Activated gamma-delta T cell (primary cell): ENCODE results near the gene SIRPG.
"Not testable (repeated sequence)": the region's sequence is repeated elsewhere in the genome, so short reads cannot be mapped to it uniquely, and the experiment has no call there.

Source experiments
- DNase-seq: peaks from one replicate; lab custom pipeline; 2025; lab: John Stamatoyannopoulos, UW

SIRPG gene

DNA sequence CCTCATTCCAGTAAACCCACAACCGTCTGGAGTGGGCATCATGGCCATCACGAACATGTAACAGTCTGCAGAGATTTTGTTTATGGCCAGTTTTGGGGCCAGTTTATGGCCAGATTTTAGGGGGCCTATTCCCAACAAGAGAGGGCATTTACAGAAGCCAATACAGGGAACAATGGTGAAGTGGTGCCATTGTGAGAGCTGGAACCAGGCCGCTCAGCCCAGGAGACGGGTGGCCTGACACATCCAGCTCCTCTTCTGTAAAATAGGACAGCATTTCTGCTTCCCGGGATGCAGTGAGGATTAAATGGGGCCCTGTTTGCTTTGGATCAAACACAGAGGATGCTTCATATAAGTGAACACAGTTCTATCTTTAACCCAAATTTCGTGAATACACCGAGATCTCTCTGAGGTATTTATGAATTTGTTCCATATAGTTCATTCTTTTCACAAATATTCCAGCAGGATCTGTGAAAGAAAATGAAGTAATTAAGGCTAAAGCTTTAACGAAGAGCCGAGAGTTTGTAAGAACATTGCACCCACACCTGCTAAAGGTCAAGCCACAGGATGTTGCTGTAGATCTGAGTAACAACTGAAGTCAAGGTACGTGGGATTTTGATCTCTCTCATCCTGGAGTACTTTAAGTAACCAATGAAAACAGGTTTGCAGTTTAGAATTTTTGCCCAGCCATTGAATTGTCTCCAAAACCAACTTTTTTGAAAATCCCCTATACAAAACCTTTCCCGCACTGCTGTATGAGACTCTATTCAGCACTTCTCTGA is 14.5 kb upstream of the SIRPG start:
- DNase-seq, result no peak

DNA sequence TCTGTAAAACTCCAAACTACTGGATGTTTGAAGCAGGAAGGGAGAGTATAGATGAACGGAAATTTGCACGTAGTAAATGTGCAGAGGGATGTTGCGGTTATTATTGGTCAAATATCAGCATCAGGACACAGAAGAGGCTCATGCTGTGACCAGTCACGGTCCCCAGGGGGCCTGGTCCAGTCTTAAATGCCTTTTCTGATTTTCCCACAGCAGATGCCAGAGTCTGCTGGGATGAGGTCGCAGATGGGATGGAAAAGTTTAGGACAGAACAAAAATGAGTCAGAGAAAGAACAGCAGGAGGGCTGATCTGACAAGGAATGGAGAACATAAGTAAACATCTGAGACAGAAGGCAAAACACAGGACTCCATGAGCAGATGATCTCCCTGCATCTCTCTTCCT is 11.7 kb upstream of the SIRPG start:
- no peak for DNase-seq

DNA sequence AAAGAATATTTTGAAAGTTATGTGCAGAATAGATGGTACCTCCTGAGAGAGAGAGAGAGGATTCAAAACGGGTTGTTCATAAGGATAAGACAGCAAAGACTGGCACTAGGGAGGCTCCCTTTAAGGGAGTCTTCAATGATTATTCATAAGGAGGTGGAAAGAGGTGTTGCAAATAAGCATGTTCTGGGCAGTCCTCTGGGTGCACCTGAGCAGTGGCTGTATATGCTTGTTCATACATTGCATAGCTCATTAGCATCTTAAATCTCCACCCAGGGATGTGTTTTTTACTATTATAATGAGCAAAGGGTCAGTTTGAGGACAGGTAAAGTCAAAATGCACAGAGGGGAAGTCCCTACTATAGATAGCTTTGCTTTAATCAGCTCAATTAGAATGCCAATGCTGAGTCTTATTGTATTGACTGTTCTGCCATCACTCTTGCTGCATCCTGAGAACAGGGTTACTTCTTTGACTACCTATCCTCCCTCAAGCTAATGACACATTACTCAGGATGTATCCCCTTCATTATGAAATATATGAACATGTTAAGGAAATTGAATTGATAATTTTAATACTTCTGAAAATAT is 10.0 kb upstream of the SIRPG start:
- no peak for DNase-seq

DNA sequence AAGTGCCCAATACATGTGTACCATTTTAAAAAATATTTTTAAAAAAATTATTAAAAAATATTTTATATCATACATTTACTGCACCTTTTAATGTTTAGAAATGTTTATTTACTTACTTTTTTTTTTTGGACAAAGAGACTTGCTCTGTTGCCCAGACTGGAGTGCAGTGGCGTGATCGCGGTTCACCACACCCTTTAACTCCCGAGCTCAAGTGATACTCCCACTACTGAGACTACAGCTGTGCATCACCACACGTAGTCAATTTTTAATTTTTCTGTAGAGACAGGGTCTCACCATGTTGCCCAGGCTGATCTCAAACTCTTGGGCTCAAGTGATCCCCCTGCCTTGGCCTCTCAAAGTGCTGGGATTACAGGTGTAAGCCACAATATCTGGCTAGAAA is 9.2 kb upstream of the SIRPG start:
- no peak for DNase-seq

DNA sequence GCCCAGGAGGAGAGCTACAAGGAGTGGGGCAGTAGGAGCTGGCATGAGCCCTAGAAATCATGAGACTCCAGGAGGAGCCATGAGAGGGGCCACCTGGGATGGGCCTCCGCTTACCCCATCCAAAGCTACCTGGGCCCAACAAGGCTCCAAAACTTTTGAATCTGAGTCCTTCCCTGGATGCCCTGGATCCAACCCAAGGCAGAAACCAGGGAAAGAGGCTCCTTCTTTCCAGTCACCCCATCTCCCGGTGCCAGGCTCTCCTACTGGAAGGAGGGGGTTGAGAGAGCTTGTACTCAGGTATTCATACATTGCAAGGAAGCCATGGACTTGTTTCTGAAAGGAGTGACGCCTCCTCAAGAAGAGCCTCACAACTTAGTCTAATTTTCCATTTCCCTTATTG is 7.8 kb upstream of the SIRPG start:
- no peak for DNase-seq

DNA sequence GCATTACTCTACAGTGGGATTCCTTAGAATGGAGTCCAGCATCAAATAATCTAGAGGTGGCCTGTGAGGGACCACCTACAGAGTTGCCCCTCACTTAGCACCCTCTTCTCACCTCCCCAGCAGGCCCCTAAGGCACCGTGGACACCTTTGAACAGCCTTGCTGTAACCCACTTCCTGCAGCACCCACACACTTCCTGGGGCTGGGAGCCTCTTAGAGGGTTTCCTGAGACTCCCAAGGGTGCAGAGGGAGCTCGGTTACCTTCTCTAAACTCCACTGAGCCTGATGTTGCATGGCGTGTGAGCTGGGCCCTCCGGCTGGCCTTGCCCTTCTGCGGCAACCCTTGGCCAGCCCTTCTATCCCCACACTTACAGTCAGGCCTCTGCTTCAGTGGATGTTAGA is 7.3 kb upstream of the SIRPG start:
- no peak for DNase-seq

DNA sequence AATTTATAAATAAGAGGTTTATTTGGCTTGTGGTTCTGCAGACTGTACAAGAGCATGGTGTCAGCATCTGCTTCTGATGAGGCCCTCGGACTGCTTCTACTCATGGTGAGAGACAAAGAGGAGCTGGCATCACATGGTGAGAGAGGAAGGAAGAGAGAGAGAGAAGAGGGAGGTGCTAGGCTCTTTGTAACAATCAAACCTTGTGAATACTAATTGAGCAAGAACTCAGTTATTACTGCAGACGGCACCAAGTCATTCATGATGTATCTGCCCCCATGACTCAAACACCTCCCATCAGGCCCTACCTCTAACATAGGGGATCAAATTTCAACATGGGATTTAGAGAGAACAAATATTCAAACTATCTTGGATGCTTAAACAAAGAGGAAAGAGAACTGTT is 6.3 kb upstream of the SIRPG start:
- DNase-seq, result no peak

DNA sequence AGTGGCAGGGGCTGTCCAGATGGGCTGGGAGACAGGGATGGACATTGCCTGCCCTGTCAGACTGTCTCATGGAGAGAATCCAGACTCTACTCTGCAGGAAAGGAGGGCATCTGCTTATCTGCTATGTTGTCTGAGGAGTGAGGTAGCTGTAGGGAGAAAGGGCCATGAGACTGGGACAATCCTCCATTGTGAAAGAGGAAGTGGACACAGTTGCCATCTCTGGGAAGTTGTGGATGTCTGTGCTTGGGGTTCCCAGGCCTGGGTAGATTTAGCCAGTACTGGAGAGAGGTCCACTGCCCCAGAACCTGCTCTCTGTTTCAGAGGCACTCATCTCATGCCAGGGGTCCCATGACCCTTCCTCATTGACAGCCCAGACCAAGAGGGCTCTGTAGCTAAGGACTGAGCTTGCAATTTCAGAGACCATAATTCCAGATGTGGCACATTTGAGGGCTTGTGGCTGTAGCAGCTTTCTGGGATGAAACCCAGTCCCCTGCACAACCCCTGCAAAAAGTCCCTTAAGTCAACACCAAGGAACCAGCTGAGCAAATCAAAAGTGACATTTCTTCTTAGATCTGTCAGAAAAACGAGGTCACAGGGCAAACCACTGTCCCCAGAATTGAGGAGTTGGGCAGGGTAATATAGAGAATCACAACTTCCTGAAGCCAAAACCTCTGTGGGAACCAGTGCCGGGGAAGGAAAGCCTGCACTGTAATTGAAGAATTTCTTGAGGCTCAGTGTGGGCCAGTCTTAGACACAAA is 4.1 kb upstream of the SIRPG start:
- no peak for DNase-seq

DNA sequence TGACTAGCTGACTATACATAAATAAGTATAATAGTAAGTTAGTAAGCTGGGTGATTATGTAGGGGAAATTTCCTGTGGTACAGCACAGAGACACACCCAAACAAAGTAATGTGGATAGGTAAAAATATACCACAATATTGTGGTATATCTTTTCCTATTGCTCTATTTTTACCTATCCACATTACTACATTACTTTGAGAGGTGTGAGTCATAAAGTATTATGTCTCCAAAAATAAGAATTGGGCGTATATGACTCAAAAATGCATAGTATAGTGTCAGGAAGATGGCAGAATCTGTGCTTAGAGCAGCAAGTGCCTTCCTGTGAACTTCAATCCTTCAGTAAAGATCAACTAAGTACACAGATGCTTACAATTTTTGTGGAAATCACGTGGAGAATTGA is 2.7 kb upstream of the SIRPG start:
- no peak for DNase-seq

DNA sequence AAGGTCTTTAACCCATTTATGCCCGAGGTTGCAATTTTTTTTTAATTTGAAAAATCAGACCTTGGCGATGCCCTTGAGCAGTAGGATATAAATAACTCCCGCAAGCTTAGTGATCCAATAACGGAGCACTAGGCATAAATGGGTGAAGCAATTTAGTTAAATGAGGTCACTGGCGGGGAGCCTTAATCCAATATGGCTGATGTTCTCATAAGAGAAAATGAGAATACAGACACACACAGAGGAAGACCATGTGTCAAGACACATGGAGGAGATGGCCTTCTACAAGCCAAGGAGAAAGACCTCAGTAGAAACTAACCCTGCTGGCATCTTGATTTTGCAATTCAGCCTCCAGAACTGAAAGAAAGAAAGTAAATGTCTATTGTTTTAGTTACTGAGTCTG is 735 bp downstream of the SIRPG start:
- DNase-seq, result no peak

DNA sequence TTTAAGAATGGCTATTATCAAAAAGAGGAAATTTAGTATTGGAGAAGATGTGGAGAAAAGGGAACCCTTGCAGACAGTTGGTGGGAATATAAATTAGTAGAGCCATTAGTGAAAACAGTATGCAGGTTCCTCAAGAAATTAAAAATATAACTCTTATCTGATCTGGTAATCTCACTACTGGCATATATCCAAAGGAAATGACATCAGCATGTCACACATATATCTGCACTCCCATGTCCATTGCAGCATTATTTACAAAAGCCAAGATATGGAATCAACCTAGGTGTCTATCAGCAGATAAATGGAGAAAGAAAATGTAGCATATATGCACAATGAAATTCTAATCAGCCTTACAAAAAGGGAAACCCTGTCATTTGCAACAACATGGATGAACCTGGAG is 2.6 kb downstream of the SIRPG start:
- no peak for DNase-seq

DNA sequence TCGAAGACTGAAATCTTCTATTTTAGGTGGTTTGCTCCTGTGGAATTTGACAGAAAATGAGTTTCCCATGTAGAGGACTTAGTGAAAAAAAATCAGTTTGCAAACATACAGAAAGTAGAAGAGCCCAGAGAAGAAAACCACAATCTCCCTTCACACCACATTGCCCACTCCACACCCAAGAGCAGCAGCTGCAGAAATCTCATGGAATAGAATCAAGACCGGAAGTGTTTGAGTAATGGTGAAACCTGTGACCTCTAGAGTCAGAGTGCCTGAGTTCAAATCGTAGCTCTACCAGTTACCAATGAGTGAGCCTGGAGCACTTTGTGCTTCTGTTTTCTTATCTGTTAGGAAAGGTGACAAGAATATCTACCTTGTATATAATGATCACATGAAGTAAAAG is 4.6 kb downstream of the SIRPG start:
- DNase-seq, result no peak

DNA sequence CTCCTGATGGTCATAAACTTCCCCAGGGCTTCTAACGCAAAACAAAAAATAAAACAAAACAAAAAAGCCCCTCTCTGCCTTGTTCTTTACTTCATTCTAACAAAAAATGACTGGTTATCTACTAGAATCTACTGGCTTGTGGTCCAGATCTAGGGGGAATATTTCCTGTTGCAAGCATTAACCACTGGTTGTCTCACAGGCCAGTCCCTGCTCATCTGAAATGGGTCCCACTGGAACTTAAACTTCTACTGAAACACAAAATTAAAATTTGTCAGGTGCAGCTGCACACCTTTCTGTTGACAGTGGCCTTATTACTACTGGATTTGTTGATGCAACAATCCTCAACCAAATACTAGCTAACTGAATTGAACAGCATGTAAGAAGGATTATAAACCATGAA is 5.5 kb downstream of the SIRPG start:
- no peak for DNase-seq

DNA sequence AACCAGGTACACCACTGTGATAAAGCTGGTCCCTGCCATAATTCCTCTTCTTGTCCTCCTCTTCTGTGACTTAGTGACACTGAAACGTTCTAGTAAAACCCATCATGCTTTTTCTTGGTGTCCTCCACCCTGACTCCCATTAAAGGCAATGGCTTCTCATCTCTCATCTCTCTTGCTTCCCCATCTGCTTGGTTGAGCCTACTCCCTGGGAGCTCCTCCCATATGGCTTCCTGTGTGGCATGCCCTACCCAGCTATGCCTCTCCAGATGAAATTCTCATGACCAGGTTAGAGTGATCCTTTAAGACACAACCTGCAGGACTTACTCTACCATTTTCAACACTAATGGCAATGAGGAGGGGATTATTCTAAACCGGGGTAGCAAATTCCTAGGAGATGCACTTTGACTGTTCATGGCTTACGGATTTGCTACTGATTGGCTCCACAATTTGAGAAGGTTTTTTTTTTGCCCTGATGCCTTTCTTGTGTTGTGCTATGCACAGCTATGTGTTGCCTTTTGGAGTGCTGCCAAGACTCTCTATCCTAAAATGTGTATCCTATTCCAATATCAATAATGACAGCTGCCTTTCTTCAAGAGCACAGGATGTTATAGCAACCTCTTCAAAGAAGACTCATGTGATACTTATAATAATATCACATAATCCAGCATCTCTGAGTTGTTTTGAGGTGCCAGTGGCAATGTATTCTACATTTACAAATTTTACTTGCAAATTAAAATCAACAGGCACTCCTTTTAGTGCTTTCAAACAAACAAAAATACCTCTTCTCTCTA is 6.1 kb downstream of the SIRPG start:
- no peak for DNase-seq

DNA sequence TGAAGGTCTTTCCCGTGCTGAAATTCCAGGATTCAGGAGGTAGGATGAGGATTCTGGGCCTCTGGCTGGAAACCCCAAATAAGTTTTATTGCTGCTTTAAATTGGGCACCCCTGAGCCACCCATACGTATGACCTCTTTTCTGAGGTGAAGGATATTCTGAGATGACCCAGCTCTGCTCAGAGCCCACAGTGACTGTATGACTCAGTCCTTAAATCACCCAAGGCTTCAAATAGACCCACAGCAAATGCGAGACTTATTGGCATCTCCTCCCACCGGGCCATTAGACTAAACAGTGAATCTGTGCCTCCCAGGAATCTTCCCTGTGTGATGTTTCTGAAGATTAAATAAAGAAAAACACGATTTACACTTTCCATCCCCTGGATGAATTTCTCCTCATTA is 9.5 kb downstream of the SIRPG start:
- no peak for DNase-seq

DNA sequence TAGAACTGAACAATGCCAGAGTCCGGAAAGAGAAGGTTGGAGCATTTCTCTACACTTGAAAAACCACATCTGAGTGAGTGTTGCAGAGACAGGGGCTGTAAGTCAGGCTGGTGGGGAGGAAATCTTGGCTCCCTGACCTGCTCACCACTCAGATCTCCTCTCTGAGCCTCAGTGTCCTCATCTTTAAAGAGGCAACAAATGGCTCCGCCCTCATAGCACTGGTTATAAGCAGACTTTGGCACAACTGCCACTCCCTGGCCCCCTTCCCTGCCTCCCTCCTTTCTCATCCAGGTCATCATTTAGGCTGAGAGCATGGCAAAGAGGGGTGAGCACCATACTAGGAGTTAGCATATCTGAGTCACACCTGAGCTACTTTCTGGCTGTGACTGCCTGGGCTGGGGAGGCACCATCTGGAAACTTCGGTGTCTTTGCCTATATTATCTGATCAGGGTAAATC is 10.6 kb downstream of the SIRPG start:
- DNase-seq, result no peak

DNA sequence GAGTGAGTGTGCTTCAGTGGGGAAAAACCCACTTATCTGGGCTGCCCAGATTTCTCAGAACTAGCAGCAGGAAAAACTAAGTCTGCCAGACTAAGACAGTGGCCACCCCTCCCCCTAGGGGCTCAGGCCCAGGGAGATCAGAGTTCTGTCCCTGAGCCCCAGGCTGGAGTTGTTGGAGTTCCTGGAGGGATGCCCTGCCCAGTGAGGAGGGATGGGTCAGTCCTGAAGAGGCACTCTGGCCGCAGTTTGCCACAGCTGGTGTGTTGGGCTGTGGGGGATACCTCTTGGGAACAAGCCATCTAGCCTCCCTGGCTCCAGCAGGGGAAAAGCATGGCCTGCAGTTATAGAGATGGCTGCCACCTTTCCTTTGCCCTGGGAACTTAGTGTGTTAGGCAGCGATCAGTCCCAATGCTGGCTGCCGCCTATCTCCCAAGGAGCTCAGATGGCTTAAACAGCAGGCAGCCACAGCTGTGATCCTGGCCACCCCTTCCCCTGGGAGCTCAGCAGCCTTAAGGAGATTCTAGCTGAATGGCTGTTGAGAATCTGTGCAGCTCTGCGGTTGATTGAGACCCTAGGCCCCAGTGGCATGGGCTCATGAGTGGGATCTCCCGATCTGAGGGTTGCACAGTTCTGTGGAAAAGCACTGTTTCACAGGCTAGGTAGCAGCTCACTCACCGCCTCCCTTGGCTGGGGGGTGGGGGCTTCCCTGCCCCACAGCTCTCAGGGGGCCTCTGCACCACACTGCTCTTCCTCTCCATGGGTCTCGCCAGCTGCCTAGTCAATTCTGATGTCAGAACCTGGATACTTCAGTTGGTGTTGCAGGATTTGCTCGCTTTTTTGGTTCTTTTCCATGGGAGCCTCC is 13.2 kb downstream of the SIRPG start:
- DNase-seq, result no peak

DNA sequence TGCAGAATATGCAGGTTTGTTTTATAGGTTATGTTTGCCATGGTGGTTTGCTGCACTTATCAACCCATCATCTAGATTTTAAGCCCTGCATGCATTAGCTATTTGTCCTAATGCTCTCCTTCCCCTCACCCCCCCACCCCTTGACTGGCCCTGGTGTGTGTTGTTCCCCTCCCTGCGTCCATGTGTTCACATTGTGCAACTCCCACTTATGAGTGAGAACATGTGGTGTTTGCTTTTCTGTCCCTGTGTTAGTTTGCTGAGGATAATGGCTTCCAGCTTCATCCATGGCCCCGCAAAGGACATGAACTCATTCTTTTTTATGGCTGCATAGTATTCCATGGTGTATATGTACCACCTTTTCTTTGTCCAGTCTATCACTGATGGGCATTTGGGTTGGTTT is 18.9 kb downstream of the SIRPG start:
- DNase-seq, result not testable (repeated sequence)

DNA sequence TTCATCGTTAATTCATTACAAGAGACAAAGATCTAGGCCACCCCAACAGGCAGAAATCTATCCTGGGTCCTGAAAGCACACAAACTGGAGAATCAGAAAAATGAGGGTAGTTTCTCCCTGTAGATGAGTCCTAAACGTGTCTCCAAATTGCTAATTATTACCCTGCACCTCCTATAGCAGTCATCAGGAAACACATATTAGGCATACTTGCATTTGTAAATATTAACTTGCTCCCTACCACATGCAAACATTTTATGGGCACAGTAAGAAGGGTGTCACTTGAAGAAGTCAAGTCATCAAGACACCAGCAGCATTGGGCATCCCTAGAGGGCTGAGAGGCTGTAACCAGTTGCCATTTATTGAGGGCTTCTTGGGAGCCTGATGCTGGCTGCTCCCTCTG is 19.8 kb downstream of the SIRPG start:
- DNase-seq, result no peak

DNA sequence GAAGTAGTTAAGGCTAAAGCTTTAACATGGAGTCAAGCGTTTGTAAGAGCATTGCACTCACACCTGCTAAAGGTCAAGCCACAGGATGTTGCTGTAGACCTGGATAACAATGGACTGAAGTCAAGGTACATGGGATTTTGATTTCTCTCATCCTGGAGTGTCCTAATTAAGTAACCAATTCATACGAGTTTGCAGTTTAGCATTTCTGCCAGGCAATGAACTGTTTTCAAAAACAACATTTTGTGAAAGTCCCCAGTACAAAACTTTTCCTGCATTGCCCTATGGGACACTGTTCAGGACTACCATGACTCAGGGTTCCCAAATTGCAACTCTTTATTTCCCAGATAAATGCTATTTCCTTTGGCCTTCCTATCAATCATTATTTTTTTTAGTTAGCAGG is 20.4 kb downstream of the SIRPG start:
- DNase-seq, result no peak

DNA sequence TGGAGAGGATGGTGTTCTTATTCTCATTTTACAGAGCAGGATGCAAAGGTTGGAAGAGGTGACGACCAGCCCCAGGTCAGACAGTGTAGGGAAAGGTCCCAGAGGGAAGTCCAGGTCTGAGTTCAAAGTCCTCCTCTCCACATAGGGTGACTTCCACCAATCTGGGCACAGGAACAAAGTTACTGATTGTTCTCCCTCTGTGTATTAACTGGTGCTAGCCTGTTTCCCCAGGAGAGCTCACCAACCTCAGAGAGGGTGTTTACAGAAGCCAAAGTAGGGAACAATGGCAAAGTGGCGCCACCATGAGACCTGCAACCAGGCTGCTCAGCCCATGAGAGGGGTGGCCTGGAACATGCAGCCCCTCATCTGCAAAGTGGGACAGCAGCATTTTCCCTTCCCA is 21.0 kb downstream of the SIRPG start:
- no peak for DNase-seq
